SKM-1 (cell line): ENCODE measurements around the gene TSPAN18.

ENCODE experiments used
- DNase-seq: peaks from one replicate; lab custom pipeline; 2025; ENCODE audit not compliant: unreplicated experiment; lab: John Stamatoyannopoulos, UW

The TSPAN18 gene

GRCh38 chr11:44912270-44912987 lies 185.7 kb downstream of the TSPAN18 start:
- DNase-seq = no peak

- no peak for DNase-seq
Observed at GRCh38 chr11:44913502-44913901, 186.7 kb downstream of the TSPAN18 start.

- DNase-seq = no peak
Observed at GRCh38 chr11:44914105-44914504, 187.3 kb downstream of the TSPAN18 start.

GRCh38 chr11:44915004-44915403 lies 188.2 kb downstream of the TSPAN18 start:
- DNase-seq = no peak

- peak; percentile 33 for DNase-seq
Observed at GRCh38 chr11:44915621-44916020, 188.9 kb downstream of the TSPAN18 start.

GRCh38 chr11:44916331-44916730 lies 189.6 kb downstream of the TSPAN18 start:
- no peak for DNase-seq

- DNase-seq = no peak
Observed at GRCh38 chr11:44916801-44917385, 190.1 kb downstream of the TSPAN18 start.

GRCh38 chr11:44917741-44918140 lies 191.0 kb downstream of the TSPAN18 start:
- DNase-seq = no peak

GRCh38 chr11:44920451-44920850 lies 193.7 kb downstream of the TSPAN18 start:
- DNase-seq = no peak

GRCh38 chr11:44923115-44923514 lies 196.4 kb downstream of the TSPAN18 start:
- DNase-seq = no peak

GRCh38 chr11:44923806-44924205 lies 197.0 kb downstream of the TSPAN18 start:
- DNase-seq = no peak

GRCh38 chr11:44926036-44926435 lies 199.3 kb downstream of the TSPAN18 start:
- no peak for DNase-seq

GRCh38 chr11:44927174-44927661 lies 200.5 kb downstream of the TSPAN18 start:
- peak; percentile 56 for DNase-seq

GRCh38 chr11:44928144-44928543 lies 201.4 kb downstream of the TSPAN18 start:
- DNase-seq = no peak

- DNase-seq = no peak
Observed at GRCh38 chr11:44928816-44929215, 202.1 kb downstream of the TSPAN18 start.

GRCh38 chr11:44930588-44931302 lies 204.0 kb downstream of the TSPAN18 start:
- no peak for DNase-seq

GRCh38 chr11:44931466-44931865 lies 204.7 kb downstream of the TSPAN18 start:
- DNase-seq = no peak

- no peak for DNase-seq
Observed at GRCh38 chr11:44934110-44934509, 207.3 kb downstream of the TSPAN18 start.

- no peak for DNase-seq
Observed at GRCh38 chr11:44934735-44935250, 208.0 kb downstream of the TSPAN18 start.

GRCh38 chr11:44936525-44936924 lies 209.8 kb downstream of the TSPAN18 start:
- DNase-seq = peak; percentile 71

- no peak for DNase-seq
Observed at GRCh38 chr11:44936951-44937543, 210.3 kb downstream of the TSPAN18 start.
